Heart right ventricle (tissue), 16 donors: ENCODE data around the gene RCAN1. TPM values are rescaled to one million over a fixed set of nuclear protein-coding genes. Genes with fewer than 3 reads are reported as not detected.

Experiments
- ATAC-seq, 8 donors: fragments of 200-7000 bp; cut with Tn5 transposase; one replicate each; pipeline ENCODE4 v1.9.1; 2020; ENCODE audit warnings: mild to moderate bottlenecking in 8 of 8, moderate library complexity in 8 of 8, moderate number of reproducible peaks in 1 of 8
- DNase-seq, 2 donors: peaks; one replicate each; pipeline ENCODE4 v3.0.0-alpha.2; 2020
- H3K27ac ChIP-seq, 10 donors: fragments of 200-600 bp; sonication (generic) in 2 of 10; one replicate each; pipeline versions ENCODE4 v1.5.0 to v1.8.0; 2020 to 2022; ENCODE audit warnings: mild to moderate bottlenecking in 3 of 10
- H3K27me3 ChIP-seq, 7 donors: fragments of 200-600 bp; one replicate each; pipeline ENCODE4 v1.8.0; 2021 to 2022; ENCODE audit warnings: mild to moderate bottlenecking in 2 of 7
- H3K36me3 ChIP-seq, 9 donors: fragments of 200-600 bp; sonication (generic) in 1 of 9; one replicate each; pipeline versions ENCODE4 v1.5.0 to v1.8.0; 2020 to 2022; ENCODE audit warnings: mild to moderate bottlenecking in 2 of 9
- H3K4me1 ChIP-seq, 9 donors: fragments of 200-600 bp; sonication (generic) in 1 of 9; one replicate each; pipeline versions ENCODE4 v1.5.0 to v1.8.0; 2020 to 2022; ENCODE audit warnings: mild to moderate bottlenecking in 4 of 9
- H3K4me3 ChIP-seq, 10 donors: fragments of 200-600 bp; sonication (generic) in 2 of 10; one replicate each; pipeline versions ENCODE4 v1.5.0 to v1.8.0; 2020 to 2022; ENCODE audit warnings: mild to moderate bottlenecking in 7 of 10, moderate library complexity in 2 of 10
- H3K9me3 ChIP-seq, 11 donors: fragments of 200-600 bp in 10 of 11; sonication (generic) in 2 of 11; one replicate each; pipeline versions ENCODE4 v1.5.0 to v1.8.0; 2013 to 2022; ENCODE audit warnings: mild to moderate bottlenecking in 2 of 11, control low read depth in 1 of 11, moderate library complexity in 1 of 11
- CTCF ChIP-seq, 9 donors: fragments of 200-600 bp; sonication (generic) in 2 of 9; IDR thresholded peaks; one replicate each; pipeline versions ENCODE4 v1.5.0 to v1.8.0; 2021 to 2022; ENCODE audit warnings: antibody characterized with exemption in 9 of 9, mild to moderate bottlenecking in 5 of 9, moderate library complexity in 1 of 9
- WGBS, 2 donors: extraction: QIAGEN DNeasy Blood & Tissue Kit; methylation state at CpG; one replicate each; pipeline ENCODE4 v1.1.7; 2013; ENCODE audit warnings: inconsistent platforms in 1 of 2; 5-methylcytosine and 5-hydroxymethylcytosine counted together
- intact Hi-C, 10 donors: fragments of 100-400 bp; cut with DNase I; formaldehyde crosslinking; loops; one replicate each; pipeline versions ENCODE4 v1.11.1 to v1.14.2; 2022
- polyA plus RNA-seq, 2 donors: library from polyadenylated mRNA; stranded (reverse); fragments of 200-250 nt; gene quantifications; one replicate each; pipeline ENCODE4 v1.2.3, GENCODE V29; 2013
- total RNA-seq, 10 donors: library from RNA; stranded (reverse); fragmentation: NEBNext Ultra II Directional in 3 of 10; extraction: Animal tissue kit (Norgen Biotek cat#: 25700) in 3 of 10; gene quantifications; one replicate each; pipeline versions ENCODE4 v1.2.1 to v1.2.4, GENCODE V29; 2021 to 2023
- donor health status: Arrhythmogenic right ventricular cardiomyopathy.
- donor health status: ischemic (EF 13 %, LVEDD 7.1; RV severe dilation, severe dysfunction).
- donor health status: healthy with polysubstance abuse.
- donor health status: DM: no; HTN: yes; CAD: no.
- donor health status: DM: no; HTN: no; CAD: no.
- donor health status: ischemic (EF 25% LVEDD 6.9; RV normal size, moderate dysfunction).
- donor health status: ischemic (EF 25% LVEDD 5.7; RV mildly dilated, moderate dysfunction).
- donor health status: healthy.
- donor health status: DM: yes; HTN: yes; CAD: no.
- donor health status: Ischemic cardiomyopathy.
- donor health status: ischemic (EF 35%, LVEDD 5.7; RV mildly dilated, moderate dysfunction).
- donor health status: nonischemic (EF 11% LVEDD 7.7; RV severe dilation, severe dysfunction).
- donor health status: DM: yes; HTN: yes; CAD: no.
- donor health status: PGD.
- donor health status: ischemic (EF 29% LVEDD 5.4; RV normal size, mild dysfunction).
- donor health status: nonischemic (EF 23%, LVEDD 6.1; RV moderate dilation, normal function).

The RCAN1 gene
- total and polyA plus RNA-seq, 12 donors: 24.1 to 389 (median 60.1) TPM

GRCh38 chr21:34617753-34618339, 2.9 kb upstream of the RCAN1 start:
- Histone ChIP-seq H3K36me3 (no peaks in the 10 kb centered on the region), H3K4me1 (peaks cover 0 to 50% (median 18%) of the 10 kb centered on the region in 9 donors), H3K27ac (peak overlapping the region in 1 of 10 donors; percentile 3), H3K27me3 (no peaks in the 10 kb centered on the region), H3K9me3 (no peaks in the 10 kb centered on the region), H3K4me3 (no peak overlapping the region)
- WGBS, 2 donors: 81 to 84% methylated on average over 8 of the region's 8 CpGs
- intact Hi-C loops: loop anchor here in 2 of 10 donors (10.0 kb wide), 2 partner anchors 543 to 703 kb away; partner anchors contain the start of genes ATP5PO (in 1 of the 2), MRPS6 (in 1 of the 2) and SLC5A3 (in 1 of the 2)
- peak in 1 of 8 donors; percentile 9 for ATAC-seq
- no peak for DNase-seq
- no peak for TF ChIP-seq CTCF (IDR thresholded peaks at IDR 0.05)

- no peaks in the 10 kb centered on the region for H3K27me3 ChIP-seq
- 1% methylated on average over 8 of the region's 8 CpGs for WGBS, 2 donors
- peak overlapping the region; percentile 36 to 87 (median 74) for H3K4me3 ChIP-seq
- H3K27ac ChIP-seq: peak overlapping the region; percentile 64 to 97 (median 91)
- ATAC-seq: peak in 5 of 8 donors; percentile 2 to 41 (median 29)
- no peaks in the 10 kb centered on the region for H3K36me3 ChIP-seq
- intact Hi-C loops: loop anchor here in 2 of 10 donors (10.0 kb wide), 2 partner anchors 541 to 701 kb away; partner anchors contain the start of genes ATP5PO (in 1 of the 2), MRPS6 (in 1 of the 2) and SLC5A3 (in 1 of the 2)
- no peaks in the 10 kb centered on the region for H3K9me3 ChIP-seq
- peaks cover 0 to 56% (median 25%) of the 10 kb centered on the region in 9 donors for H3K4me1 ChIP-seq
- DNase-seq: no peak
- TF ChIP-seq CTCF (IDR thresholded peaks at IDR 0.05): no peak
Observed at GRCh38 chr21:34615487-34615814, 538 bp upstream of the RCAN1 start.

GRCh38 chr21:34613679-34614627, 960 bp downstream of the RCAN1 start:
- H3K27ac ChIP-seq: peak overlapping the region in 9 of 10 donors; percentile 82 to 97 (median 91)
- H3K9me3 ChIP-seq: no peaks in the 10 kb centered on the region
- H3K4me1 ChIP-seq: peaks cover 0 to 42% (median 35%) of the 10 kb centered on the region in 9 donors
- intact Hi-C loops: loop anchor here in 2 of 10 donors (10.0 kb wide), 2 partner anchors 539 to 699 kb away; partner anchors contain the start of genes ATP5PO (in 1 of the 2), MRPS6 (in 1 of the 2) and SLC5A3 (in 1 of the 2)
- H3K27me3 ChIP-seq: no peaks in the 10 kb centered on the region
- WGBS, 2 donors: 8% methylated on average over 34 to 43 of the region's 43 CpGs
- H3K36me3 ChIP-seq: no peaks in the 10 kb centered on the region
- no peak for DNase-seq
- peak in 2 of 8 donors; percentile 1 to 27 for ATAC-seq
- no peak for TF ChIP-seq CTCF (IDR thresholded peaks at IDR 0.05)
- peak overlapping the region; percentile 40 to 87 (median 74) for H3K4me3 ChIP-seq

GRCh38 chr21:34612557-34612956, 2.4 kb downstream of the RCAN1 start:
- Histone ChIP-seq H3K4me1 (peaks cover 0 to 39% (median 30%) of the 10 kb centered on the region in 9 donors), H3K36me3 (no peaks in the 10 kb centered on the region)
- 52 to 65% methylated on average over 2 of the region's 2 CpGs for WGBS, 2 donors

More at GRCh38 chr21:34612557-34612956, 2.4 kb downstream of the RCAN1 start:
- Histone ChIP-seq H3K27ac (no peak overlapping the region), H3K4me3 (peak overlapping the region in 1 of 10 donors; percentile 9), H3K27me3 (no peaks in the 10 kb centered on the region), H3K9me3 (no peaks in the 10 kb centered on the region)
- DNase-seq: no peak
- intact Hi-C loops: loop anchor here in 2 of 10 donors (10.0 kb wide), 2 partner anchors 538 to 698 kb away; partner anchors contain the start of genes ATP5PO (in 1 of the 2), MRPS6 (in 1 of the 2) and SLC5A3 (in 1 of the 2)
- no peak for ATAC-seq
- no peak for TF ChIP-seq CTCF (IDR thresholded peaks at IDR 0.05)
